SU-DHL-6 (cell line): ENCODE data around the gene GLI3.

Experiments used
- H2AFZ ChIP-seq: fragments of 200-600 bp; sonication (generic); 2 replicates; pipeline ENCODE4 v1.6.1; 2014; ENCODE audit warnings: low read depth, mild to moderate bottlenecking, moderate library complexity, mixed read lengths, antibody characterized with exemption, low read length; ENCODE audit not compliant: severe bottlenecking
- H3F3A ChIP-seq: fragments of 200-600 bp; shearing (Covaris generic); 2 replicates; pipeline ENCODE4 v1.6.0; 2016; ENCODE audit warnings: antibody characterized with exemption, mild to moderate bottlenecking; ENCODE audit not compliant: insufficient read depth
- H3K27ac ChIP-seq: fragments of 200-600 bp; sonication (generic); 2 replicates; pipeline ENCODE4 v1.5.1; 2016; ENCODE audit warnings: low read depth, mild to moderate bottlenecking, low read length, moderate library complexity, mixed read lengths
- H3K27me3 ChIP-seq: fragments of 200-600 bp; sonication (generic), shearing (Covaris generic); 2 replicates; pipeline ENCODE4 v1.6.0; 2014; ENCODE audit warnings: mild to moderate bottlenecking, low read length
- H3K36me3 ChIP-seq: fragments of 200-600 bp; sonication (generic); 2 replicates; pipeline ENCODE4 v1.6.1; 2014; ENCODE audit warnings: mild to moderate bottlenecking, low read length, mixed read lengths
- H3K4me2 ChIP-seq: fragments of 300-600, 200-600 bp; shearing (Covaris generic), sonication (generic); 2 replicates; pipeline ENCODE4 v1.6.0; 2014; ENCODE audit warnings: low read length, low read depth, mild to moderate bottlenecking; ENCODE audit not compliant: poor library complexity, severe bottlenecking
- H3K4me3 ChIP-seq: fragments of 200-600 bp; sonication (generic); 2 replicates; pipeline ENCODE4 v1.5.1; 2014; ENCODE audit warnings: antibody characterized with exemption, low read length, mild to moderate bottlenecking, mixed read lengths; ENCODE audit not compliant: insufficient read depth, poor library complexity, severe bottlenecking
- H3K79me2 ChIP-seq: fragments of 200-600 bp; sonication (generic); 2 replicates; pipeline ENCODE4 v1.6.1; 2014; ENCODE audit warnings: mild to moderate bottlenecking, low read length, moderate library complexity; ENCODE audit not compliant: insufficient read depth
- H3K9ac ChIP-seq: fragments of 200-600 bp; sonication (generic); 2 replicates; pipeline ENCODE4 v1.7.0; 2014; ENCODE audit warnings: mild to moderate bottlenecking, low read length
- H3K9me2 ChIP-seq: fragments of 200-600 bp; sonication (generic); replicated peaks from 2 replicates; pipeline ENCODE4 v1.6.1; 2014; ENCODE audit warnings: low read length; ENCODE audit not compliant: insufficient read depth
- H3K9me3 ChIP-seq: fragments of 200-600 bp; sonication (generic); 2 replicates; pipeline ENCODE4 v1.6.1; 2014; ENCODE audit warnings: low read length, mixed read lengths; ENCODE audit not compliant: insufficient read depth
- H4K20me1 ChIP-seq: fragments of 200-600 bp; sonication (generic); 2 replicates; pipeline ENCODE4 v1.6.1; 2014; ENCODE audit warnings: low read depth, mild to moderate bottlenecking, antibody characterized with exemption, low read length, moderate library complexity, mixed read lengths
- CTCF ChIP-seq: fragments of 200-600 bp; sonication (generic); IDR thresholded peaks from one replicate; pipeline ENCODE4 v1.5.1; 2017; ENCODE audit warnings: antibody characterized with exemption, mild to moderate bottlenecking, low read length, moderate library complexity; ENCODE audit not compliant: insufficient read depth, poor library complexity, severe bottlenecking
- EZH2phosphoT487 ChIP-seq: fragments of 200-600 bp; sonication (generic), shearing (Covaris generic); conservative IDR thresholded peaks from 2 replicates; pipeline ENCODE4 v1.6.1; 2018; ENCODE audit warnings: mild to moderate bottlenecking, antibody characterized with exemption, low read length, moderate library complexity, mixed read lengths

GLI3 gene

GRCh38 chr7:42134276-42134876 is 102.6 kb downstream of the GLI3 start:
- no peak overlapping the region for H3K9ac ChIP-seq
- H4K20me1 ChIP-seq: no peaks in the 10 kb centered on the region
- no peak overlapping the region for H3K4me2 ChIP-seq
- H3K9me2 ChIP-seq: no peaks in the 10 kb centered on the region
- no peaks in the 10 kb centered on the region for H3F3A ChIP-seq
- no peak overlapping the region for H2AFZ ChIP-seq
- no peaks in the 10 kb centered on the region for H3K36me3 ChIP-seq
- H3K4me3 ChIP-seq: no peak overlapping the region
- H3K9me3 ChIP-seq: no peaks in the 10 kb centered on the region
- no peaks in the 10 kb centered on the region for H3K79me2 ChIP-seq
- no peak for TF ChIP-seq CTCF
- TF ChIP-seq EZH2phosphoT487: no peak
- no peaks in the 10 kb centered on the region for H3K27me3 ChIP-seq
- no peak overlapping the region for H3K27ac ChIP-seq

DNA sequence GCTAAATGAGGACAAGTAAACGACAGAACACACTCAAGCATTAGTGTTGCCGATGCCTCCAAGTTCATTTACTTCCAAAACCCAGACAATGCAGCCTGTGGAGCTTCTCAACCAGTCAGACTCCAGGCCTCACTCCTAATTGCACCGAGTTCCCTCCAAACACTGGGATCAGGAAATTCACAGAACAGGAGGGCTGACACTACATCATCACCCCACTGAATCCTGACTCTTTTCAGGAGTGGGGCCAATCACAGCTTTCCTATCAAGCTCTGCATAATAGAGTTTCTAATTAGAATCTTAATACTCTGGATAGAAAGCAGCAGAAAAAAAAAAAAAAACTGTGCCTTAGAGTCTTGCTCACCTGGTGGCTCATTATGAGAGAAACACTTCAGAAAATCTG is 103.7 kb downstream of the GLI3 start:
- no peak overlapping the region for H3K27ac ChIP-seq
- H3K4me2 ChIP-seq: no peak overlapping the region
- no peaks in the 10 kb centered on the region for H3K9me3 ChIP-seq
- H3K9ac ChIP-seq: no peak overlapping the region
- H3K4me3 ChIP-seq: no peak overlapping the region
- no peak overlapping the region for H2AFZ ChIP-seq
- no peaks in the 10 kb centered on the region for H3K79me2 ChIP-seq
- no peaks in the 10 kb centered on the region for H3K27me3 ChIP-seq
- no peaks in the 10 kb centered on the region for H3K36me3 ChIP-seq
- no peaks in the 10 kb centered on the region for H3K9me2 ChIP-seq
- TF ChIP-seq EZH2phosphoT487 (no peak), CTCF (no peak)
- no peaks in the 10 kb centered on the region for H3F3A ChIP-seq
- H4K20me1 ChIP-seq: no peaks in the 10 kb centered on the region

GRCh38 chr7:42128703-42129102 is 108.3 kb downstream of the GLI3 start:
- Histone ChIP-seq H4K20me1 (no peaks in the 10 kb centered on the region), H3K9ac (no peak overlapping the region), H3K36me3 (no peaks in the 10 kb centered on the region), H3K9me3 (no peaks in the 10 kb centered on the region), H3K27me3 (no peaks in the 10 kb centered on the region), H3F3A (no peaks in the 10 kb centered on the region), H3K27ac (no peak overlapping the region), H3K4me2 (no peak overlapping the region), H3K9me2 (no peaks in the 10 kb centered on the region), H2AFZ (no peak overlapping the region), H3K4me3 (no peak overlapping the region), H3K79me2 (no peaks in the 10 kb centered on the region)
- TF ChIP-seq EZH2phosphoT487 (no peak), CTCF (no peak)
